ENCODE measurements around the gene STK39. TPM values are rescaled to one million over a fixed set of nuclear protein-coding genes. Genes with fewer than 3 reads are reported as not detected.

Gene STK39
- total and polyA plus RNA-seq, 2 donors from 2014 or later: 15.9 to 27.1 TPM

DNA sequence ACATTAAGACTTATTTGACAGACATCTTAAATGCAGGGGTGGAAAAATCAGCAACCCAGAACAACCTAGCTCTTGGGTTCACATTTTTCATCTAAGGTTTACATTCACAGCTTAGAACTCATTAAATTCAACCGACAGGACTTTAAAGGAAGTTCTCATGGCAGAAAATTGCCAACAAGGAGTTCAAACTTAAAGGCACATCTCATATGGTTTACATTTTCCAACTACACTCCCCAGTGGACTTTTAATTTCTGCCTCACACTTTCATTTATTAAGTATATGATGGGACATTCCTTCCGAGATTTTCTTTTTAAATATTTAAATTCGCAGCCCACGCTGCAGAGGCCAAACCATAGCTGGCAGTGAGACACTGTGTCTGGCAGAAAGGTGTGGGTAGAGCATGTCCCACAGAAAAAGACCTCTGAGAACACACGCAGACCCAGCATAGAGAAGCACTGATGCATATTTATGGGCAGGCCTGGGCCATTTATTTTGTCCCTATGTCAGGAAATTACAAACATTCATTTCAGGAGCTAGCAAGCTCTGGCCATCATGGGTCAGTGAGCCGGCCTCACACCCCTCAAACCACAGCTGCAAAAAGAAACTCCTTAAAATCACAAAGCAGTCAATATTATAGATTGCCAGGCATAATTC is 46.3 kb downstream of the STK39 start:
- FAIRE-seq (no peak), DNase-seq (peak in 4 of 5 donors; percentile 52 to 82 (median 75))
- H3K9ac ChIP-seq (ENCODE audit: low read length in 3 of 3): no peak overlapping the region
- no peaks in the 10 kb centered on the region for H3K27me3 ChIP-seq (ENCODE audit: control insufficient read depth, insufficient read depth, low read length)
- no peaks in the 10 kb centered on the region for H3K9me3 ChIP-seq (ENCODE audit: control insufficient read depth in 2 of 3, insufficient read depth in 1 of 3, low read length in 3 of 3)
- no peaks in the 10 kb centered on the region for H3K36me3 ChIP-seq (ENCODE audit: control insufficient read depth in 2 of 3, insufficient read depth in 3 of 3, low read length in 3 of 3)
- intact Hi-C loops (cut with DNase I): no loop called here
- TF ChIP-seq, protein P1, sequence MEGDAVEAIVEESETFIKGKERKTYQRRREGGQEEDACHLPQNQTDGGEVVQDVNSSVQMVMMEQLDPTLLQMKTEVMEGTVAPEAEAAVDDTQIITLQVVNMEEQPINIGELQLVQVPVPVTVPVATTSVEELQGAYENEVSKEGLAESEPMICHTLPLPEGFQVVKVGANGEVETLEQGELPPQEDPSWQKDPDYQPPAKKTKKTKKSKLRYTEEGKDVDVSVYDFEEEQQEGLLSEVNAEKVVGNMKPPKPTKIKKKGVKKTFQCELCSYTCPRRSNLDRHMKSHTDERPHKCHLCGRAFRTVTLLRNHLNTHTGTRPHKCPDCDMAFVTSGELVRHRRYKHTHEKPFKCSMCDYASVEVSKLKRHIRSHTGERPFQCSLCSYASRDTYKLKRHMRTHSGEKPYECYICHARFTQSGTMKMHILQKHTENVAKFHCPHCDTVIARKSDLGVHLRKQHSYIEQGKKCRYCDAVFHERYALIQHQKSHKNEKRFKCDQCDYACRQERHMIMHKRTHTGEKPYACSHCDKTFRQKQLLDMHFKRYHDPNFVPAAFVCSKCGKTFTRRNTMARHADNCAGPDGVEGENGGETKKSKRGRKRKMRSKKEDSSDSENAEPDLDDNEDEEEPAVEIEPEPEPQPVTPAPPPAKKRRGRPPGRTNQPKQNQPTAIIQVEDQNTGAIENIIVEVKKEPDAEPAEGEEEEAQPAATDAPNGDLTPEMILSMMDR (IDR thresholded peaks at IDR 0.05; ENCODE audit: borderline replicate concordance, extremely low read depth, insufficient read depth): no peak
- H3K27ac ChIP-seq (ENCODE audit: low read depth in 2 of 2, low read length in 2 of 2): no peak overlapping the region
- H3K4me1 ChIP-seq (ENCODE audit: control insufficient read depth in 2 of 3, insufficient read depth in 2 of 3, low read depth in 1 of 3, low read length in 3 of 3): peaks cover 0 to 5% (median 0%) of the 10 kb centered on the region in 3 donors
- H3K4me3 ChIP-seq (ENCODE audit: low read length in 3 of 3): no peak overlapping the region

DNA sequence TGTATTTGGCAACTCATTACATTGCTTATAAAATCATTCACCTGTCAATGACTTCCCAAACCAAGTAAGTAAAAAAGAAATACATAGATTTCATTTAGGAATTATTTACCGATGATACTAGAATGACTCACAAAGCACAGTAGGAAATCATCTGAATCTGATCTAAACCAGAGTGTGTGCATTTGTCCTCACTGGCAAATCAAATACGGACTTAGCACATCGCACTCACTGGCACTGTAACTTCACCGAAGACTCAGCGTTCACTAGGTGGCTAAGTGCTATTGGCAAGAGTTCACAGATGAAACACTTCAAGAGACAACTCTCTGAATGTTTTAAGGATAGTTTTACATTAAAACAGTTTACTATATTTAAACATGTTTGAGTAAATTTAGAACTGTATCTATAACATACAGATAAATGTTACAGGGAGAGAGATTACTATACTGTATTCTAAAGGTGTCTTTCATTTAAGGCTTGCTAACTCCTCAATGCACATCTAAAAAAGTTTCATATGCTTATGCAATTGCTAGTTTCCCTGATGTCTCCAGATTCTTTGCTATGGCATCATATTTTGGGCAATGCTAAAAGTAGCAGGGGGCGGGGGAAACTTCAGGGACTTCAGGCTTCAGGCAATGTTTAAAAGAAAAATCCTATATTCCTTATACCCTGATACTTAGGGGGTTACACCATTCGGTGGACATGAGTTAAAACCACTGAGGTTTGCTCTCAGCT is 48.8 kb downstream of the STK39 start:
- FAIRE-seq: no peak
- Histone ChIP-seq H3K27me3 (ENCODE audit: control insufficient read depth, insufficient read depth, low read length) (no peaks in the 10 kb centered on the region), H3K9ac (ENCODE audit: low read length in 3 of 3) (no peak overlapping the region), H3K36me3 (ENCODE audit: control insufficient read depth in 2 of 3, insufficient read depth in 3 of 3, low read length in 3 of 3) (no peaks in the 10 kb centered on the region), H3K4me3 (ENCODE audit: low read length in 3 of 3) (no peak overlapping the region), H3K9me3 (ENCODE audit: control insufficient read depth in 2 of 3, insufficient read depth in 1 of 3, low read length in 3 of 3) (no peaks in the 10 kb centered on the region), H3K27ac (ENCODE audit: low read depth in 2 of 2, low read length in 2 of 2) (no peak overlapping the region), H3K4me1 (ENCODE audit: control insufficient read depth in 2 of 3, insufficient read depth in 2 of 3, low read depth in 1 of 3, low read length in 3 of 3) (peaks cover 0 to 5% (median 0%) of the 10 kb centered on the region in 3 donors)
- TF ChIP-seq, protein P1 (IDR thresholded peaks at IDR 0.05; ENCODE audit: borderline replicate concordance, extremely low read depth, insufficient read depth): no peak
- DNase-seq: no peak
- intact Hi-C loops (cut with DNase I): no loop called here

DNA sequence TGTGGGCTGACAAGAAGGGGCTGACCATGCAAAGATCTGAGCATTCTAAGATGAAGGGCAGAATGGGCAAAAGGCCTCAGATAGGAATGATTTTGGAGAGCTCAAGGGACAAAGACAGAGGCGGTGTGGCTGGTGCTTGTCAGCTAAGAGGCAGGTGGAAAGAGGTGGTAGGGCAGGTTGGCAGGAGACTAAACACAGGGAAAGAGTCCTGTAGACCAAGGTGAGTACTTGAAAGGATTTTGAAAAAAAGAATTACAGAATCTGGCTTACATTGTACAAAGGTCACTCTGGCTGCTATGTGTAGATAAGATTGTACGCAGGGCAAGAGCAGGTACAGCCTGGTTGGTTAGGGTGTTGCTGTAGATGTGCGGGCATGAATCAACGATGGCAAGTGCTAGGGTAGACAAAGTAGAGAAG is 50.6 kb downstream of the STK39 start:
- peaks cover 0 to 10% (median 7%) of the 10 kb centered on the region in 3 donors for H3K4me1 ChIP-seq (ENCODE audit: control insufficient read depth in 2 of 3, insufficient read depth in 2 of 3, low read depth in 1 of 3, low read length in 3 of 3)
- no peak for DNase-seq
- H3K9me3 ChIP-seq (ENCODE audit: control insufficient read depth in 2 of 3, insufficient read depth in 1 of 3, low read length in 3 of 3): no peaks in the 10 kb centered on the region
- H3K4me3 ChIP-seq (ENCODE audit: low read length in 3 of 3): no peak overlapping the region
- intact Hi-C loops (cut with DNase I): no loop called here
- no peak for FAIRE-seq
- no peak overlapping the region for H3K9ac ChIP-seq (ENCODE audit: low read length in 3 of 3)
- no peaks in the 10 kb centered on the region for H3K27me3 ChIP-seq (ENCODE audit: control insufficient read depth, insufficient read depth, low read length)
- no peaks in the 10 kb centered on the region for H3K36me3 ChIP-seq (ENCODE audit: control insufficient read depth in 2 of 3, insufficient read depth in 3 of 3, low read length in 3 of 3)
- H3K27ac ChIP-seq (ENCODE audit: low read depth in 2 of 2, low read length in 2 of 2): no peak overlapping the region
- TF ChIP-seq, protein P1 (IDR thresholded peaks at IDR 0.05; ENCODE audit: borderline replicate concordance, extremely low read depth, insufficient read depth): no peak

Measured in kidney (tissue), 14 donors.